Kidney glomerular epithelial cell (primary cell): ENCODE results near the gene ZNF23.
"Not testable (repeated sequence)": the region's sequence is repeated elsewhere in the genome, so short reads cannot be mapped to it uniquely, and the experiment has no call there.

ENCODE experiments used
- DNase-seq: peaks from one replicate; lab custom pipeline; 2025; lab: John Stamatoyannopoulos, UW

ZNF23 gene

GRCh38 chr16:71461686-71462648, at the start of gene ZNF23:
ZNF23 (minus strand) TSS chr16:71462247; CDS start chr16:71456796, 5,451 bp downstream.
- DNase-seq, result peak; percentile 64

DNA sequence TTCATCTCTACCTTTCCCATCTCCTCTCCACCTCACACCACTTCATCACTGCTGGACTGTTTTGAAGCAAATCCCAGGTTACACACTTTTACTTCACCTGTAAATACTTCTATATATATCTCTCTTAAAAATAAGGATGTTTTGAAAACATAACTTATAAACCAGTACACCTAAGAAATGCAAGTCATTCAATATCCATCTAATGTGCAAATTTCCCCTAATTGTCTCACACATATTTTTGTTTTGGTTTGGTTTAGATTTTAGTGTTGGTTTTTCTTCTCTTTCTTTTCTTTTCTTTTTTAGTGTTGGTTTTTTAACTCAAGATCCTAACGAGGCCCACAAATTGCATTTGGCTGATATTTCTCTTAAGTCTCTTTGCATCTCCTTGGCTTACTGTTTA, 45.0 kb upstream of the ZNF23 start:
- DNase-seq, result no peak

- DNase-seq, result no peak
Observed at GRCh38 chr16:71504901-71505300, 42.9 kb upstream of the ZNF23 start.

DNA sequence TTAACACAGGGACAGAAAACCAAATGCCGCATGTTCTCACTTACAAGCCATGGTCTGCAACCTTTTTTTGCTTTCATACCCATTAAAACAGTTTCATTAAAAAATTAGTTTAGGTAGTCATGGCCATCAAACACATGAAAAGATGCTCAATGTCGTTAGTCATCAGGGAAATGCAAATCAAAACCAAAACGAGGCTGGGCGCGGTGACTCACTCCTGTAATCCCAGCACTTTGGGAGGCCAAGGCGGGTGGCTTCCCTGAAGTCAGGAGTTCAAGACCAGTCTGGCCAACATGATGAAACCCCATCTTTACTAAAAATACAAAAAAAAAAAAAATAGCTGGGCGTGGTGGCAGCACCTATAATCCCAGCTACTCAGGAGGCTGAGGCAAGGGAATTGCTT, 42.0 kb upstream of the ZNF23 start:
- not testable (repeated sequence) for DNase-seq

DNA sequence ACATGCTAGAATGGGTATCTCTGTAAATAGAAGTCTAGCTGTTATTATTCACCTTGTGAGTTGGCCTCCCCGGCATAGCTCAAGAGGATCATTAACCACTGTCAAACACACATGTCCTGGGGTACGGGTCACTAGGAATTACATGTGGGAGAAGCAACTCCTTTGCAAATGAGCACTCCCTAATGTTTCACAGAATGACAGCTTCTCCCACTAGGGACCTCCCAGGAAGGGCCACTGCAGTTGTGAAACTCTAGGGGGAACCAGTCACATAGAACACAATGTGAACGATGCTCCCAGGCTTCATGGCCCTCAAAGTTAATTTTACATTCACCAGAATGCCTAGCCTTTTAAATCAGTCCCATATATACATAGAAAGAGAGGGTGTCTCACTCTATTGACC, 39.5 kb upstream of the ZNF23 start:
- peak; percentile 47 for DNase-seq

DNA sequence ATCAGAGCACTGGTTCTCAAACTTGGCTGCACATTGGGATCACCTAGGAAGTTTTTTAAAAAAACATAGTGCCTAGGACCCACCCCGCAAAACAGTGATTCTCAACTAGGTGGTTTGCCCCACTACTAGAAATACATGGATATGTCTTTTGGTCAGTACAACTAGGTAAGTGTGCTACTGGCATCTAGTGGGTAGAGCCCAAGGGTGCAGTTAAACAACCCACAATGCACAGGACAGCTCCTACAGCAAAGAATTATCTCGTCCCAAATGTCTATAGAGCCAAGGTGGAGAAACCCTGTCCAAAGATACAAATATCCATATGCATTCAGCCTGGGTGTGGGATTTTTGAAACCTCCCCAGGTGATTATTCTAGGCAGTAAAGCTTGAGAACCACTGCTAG, 38.9 kb upstream of the ZNF23 start:
- no peak for DNase-seq

DNA sequence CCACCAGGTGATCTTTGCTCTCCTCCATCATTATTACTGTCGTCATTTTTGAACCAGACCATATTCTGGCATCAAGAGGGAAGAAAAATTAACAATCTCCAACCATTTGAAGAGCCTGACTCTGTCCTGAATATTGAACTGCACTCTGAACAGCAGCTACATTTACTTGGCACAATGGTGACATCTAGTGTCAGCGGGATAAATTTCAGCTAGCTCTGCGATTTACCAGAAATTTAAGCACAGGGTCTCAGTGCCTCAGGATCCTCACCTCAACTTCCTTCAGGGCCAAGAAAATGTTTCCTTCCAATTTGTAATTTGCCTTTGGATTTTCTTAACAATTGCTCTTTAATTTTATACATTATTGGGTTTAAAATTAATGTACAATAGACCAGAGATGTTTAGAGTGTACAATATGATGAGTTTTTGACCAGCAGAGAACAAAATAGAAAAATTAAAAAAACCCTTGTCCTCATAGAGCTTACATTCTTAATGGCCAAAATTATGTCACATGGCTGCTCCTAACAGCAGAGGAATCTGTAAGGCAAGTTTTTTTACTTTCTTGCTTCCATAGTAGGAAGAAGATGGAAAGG, 37.8 kb upstream of the ZNF23 start:
- DNase-seq, result peak; percentile 37

GRCh38 chr16:71498031-71498430, 36.0 kb upstream of the ZNF23 start:
- DNase-seq, result no peak

- DNase-seq, result no peak
Observed at GRCh38 chr16:71493213-71493612, 31.2 kb upstream of the ZNF23 start.

- no peak for DNase-seq
Observed at GRCh38 chr16:71492786-71493185, 30.7 kb upstream of the ZNF23 start.

DNA sequence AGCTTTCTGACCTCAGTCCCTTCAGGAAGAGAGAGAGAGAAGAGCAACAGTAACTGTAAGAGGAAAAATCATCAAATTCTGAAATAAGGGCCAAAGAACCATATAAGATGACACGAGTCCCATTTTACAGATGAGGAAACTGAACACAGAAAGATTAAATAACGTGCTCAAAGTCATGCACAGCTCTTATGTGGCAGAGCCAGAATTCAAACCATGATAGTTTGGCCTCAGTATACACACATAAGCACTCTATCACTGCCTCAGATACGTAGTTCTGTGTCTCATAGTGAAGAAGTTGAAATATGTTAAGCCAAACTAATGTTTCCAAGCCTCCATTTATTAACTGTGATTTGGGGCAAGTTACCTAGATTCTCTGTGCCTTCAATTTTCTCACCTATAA, 29.0 kb upstream of the ZNF23 start:
- DNase-seq, result no peak

DNA sequence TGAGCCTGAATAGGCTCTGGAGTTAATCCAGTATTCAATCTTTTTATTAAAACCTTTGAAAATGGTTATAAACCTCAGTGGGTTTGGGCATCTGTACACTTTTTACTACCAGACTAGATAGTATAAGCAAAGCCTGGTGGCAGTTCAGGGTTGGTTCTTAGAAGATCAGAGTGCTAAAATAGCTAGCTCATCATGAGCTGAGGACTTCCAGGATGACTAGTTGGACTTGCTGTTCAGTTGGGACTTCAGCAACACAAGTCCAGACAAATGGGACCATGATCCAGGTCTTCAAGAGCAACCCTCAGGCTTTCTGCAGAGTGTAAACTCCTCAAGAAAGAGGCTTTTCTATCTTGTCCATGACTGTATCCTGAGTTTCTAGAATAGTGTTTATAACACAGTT, 28.3 kb upstream of the ZNF23 start:
- DNase-seq, result no peak

- DNase-seq, result no peak
Observed at GRCh38 chr16:71489122-71489521, 27.1 kb upstream of the ZNF23 start, which contains the start of gene ZNF19. ZNF19 (minus strand) TSS chr16:71489324; CDS start chr16:71482114, 7,210 bp downstream.

DNA sequence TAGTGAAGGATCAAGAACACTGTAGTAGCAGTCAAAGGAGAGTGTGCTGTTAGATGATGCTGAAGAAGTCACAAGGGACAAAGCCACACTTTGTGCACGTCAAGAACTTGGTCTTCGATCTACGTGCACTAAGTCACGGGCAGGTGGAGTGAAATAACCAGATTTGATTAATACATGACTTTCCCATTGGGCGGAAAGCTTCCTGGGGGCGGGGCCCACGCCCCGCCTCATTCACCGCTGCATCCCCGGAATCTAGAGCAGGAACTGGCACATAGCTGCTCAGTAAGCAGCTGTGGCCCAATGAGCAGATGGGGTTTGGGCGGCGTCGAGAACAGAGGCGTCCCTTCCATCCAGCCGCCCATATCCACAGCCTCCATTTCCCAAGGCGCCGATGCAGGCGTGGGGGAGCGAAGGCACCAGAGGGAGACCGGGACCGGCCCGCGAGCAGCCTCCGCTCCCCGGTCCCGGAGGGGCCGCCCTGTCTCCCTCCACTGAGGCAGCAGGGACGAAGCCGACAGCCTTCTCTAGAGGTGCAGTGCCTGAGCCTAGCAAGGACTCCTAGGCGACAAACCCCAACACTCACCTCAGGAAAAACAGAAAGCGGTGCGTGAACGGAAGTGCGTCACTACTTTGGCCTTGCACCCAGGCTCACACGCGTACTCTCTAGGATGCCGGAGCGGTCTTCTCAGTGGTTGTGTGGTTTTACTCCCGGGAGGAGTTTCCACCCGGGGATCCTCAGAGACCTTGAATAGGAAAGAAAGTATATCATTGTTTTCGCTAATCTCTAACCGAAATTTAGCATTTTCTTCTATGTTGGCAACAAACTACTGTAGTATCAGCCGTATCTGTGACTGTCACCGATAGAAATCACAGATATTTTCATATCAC, 22.2 kb upstream of the ZNF23 start:
- DNase-seq, result peak; percentile 88

DNA sequence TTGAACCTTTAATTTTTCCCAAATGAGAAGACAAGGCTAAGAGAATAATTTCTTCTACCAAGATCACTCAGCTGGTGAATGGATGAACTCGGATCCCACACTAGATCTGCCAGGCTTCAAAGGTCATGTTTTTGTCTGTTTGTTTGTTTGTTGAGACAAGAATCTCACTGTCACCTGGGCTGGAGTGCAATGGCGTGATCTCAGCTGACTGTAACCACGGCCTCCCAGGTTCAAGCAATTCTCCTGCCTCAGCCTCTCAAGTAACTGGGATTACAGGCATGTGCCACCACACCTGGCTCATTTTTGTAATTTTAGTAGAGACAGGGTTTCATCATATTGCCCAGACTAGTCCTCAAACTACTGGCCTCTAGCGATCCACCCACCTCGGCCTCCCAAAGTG, 20.5 kb upstream of the ZNF23 start:
- DNase-seq, result no peak

GRCh38 chr16:71480956-71481355, 18.9 kb upstream of the ZNF23 start:
- no peak for DNase-seq

GRCh38 chr16:71479420-71479819, 17.4 kb upstream of the ZNF23 start:
- DNase-seq, result no peak

GRCh38 chr16:71476457-71477124, 14.5 kb upstream of the ZNF23 start:
- no peak for DNase-seq

DNA sequence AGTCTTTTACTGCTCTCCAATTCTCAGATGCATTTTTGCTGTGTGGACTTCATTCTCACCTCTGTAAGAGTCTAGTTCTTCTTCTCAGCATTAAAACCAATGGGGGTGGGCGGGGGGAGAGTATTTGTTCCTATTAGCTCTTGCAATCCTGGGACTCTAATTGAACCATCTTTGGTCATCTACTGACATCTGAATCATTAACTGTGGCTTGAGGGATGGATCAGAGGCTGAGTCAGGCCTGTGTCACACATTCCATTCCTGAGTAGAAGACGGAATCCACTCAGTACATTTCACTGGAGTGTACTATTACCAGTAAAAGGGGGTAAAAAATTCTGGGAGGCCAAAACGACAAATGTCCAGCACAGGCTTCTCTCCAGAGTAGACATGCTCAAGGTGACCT, 12.8 kb upstream of the ZNF23 start:
- DNase-seq, result peak; percentile 82

- no peak for DNase-seq
Observed at GRCh38 chr16:71473891-71474290, 11.8 kb upstream of the ZNF23 start.

- no peak for DNase-seq
Observed at GRCh38 chr16:71472931-71473330, 10.9 kb upstream of the ZNF23 start.

DNA sequence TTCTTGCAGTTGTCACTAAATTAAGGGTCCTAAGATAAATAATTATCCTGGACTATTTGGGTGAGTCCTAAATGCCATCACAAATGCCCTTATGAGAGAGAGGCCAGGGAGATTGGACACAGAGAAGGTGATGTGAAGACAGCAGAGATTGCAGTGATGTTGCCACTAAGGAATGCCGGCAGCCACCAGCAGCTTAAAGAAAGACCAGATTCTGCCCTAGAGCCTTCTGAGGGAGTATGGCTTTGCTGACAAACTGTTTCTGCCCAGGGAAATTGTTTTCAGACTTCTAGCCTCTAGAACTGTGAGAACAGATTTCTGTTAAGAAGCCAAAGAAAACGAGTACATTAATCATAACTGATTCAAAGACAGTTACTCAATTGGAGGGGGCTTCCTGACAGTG, 10.0 kb upstream of the ZNF23 start:
- DNase-seq, result no peak
